Type B pancreatic cell (in vitro differentiated cells): Measurements from ENCODE around the gene BABAM2. TPM values are rescaled to one million over a fixed set of nuclear protein-coding genes. Genes with fewer than 3 reads are reported as not detected.

Experiments used
- DNase-seq: peaks from one replicate; pipeline ENCODE4 v3.0.0; 2021; ENCODE audit warnings: mixed read lengths; ENCODE audit not compliant: unreplicated experiment; ENCODE audit errors: extremely low spot score
- H3K27ac Mint-ChIP-seq: 2 replicates; pipeline ENCODE4 v1.8.0; 2021; ENCODE audit warnings: mild to moderate bottlenecking, mixed read lengths
- H3K27me3 Mint-ChIP-seq: 2 replicates; pipeline ENCODE4 v1.8.0; 2021; ENCODE audit warnings: mixed read lengths
- H3K36me3 Mint-ChIP-seq: 2 replicates; pipeline ENCODE4 v1.8.0; 2021; ENCODE audit warnings: mixed read lengths
- H3K4me1 Mint-ChIP-seq: one replicate; pipeline ENCODE4 v1.8.0; 2021; ENCODE audit warnings: mixed read lengths; ENCODE audit not compliant: unreplicated experiment
- H3K4me3 Mint-ChIP-seq: 2 replicates; pipeline ENCODE4 v1.8.0; 2021; ENCODE audit warnings: mild to moderate bottlenecking, mixed read lengths
- H3K9me3 Mint-ChIP-seq: 2 replicates; pipeline ENCODE4 v1.8.0; 2021; ENCODE audit warnings: mixed read lengths
- CTCF ChIP-seq: fragments of 200-600 bp; sonication (generic); conservative IDR thresholded peaks from 2 replicates; pipeline ENCODE4 v1.5.0; 2021; ENCODE audit warnings: antibody characterized with exemption, mild to moderate bottlenecking
- total RNA-seq: library from RNA; stranded (reverse); gene quantifications from 2 replicates; pipeline ENCODE4 v1.2.1, GENCODE V29; 2021; ENCODE audit warnings: low replicate concordance

BABAM2 gene
- total RNA-seq, 1 donor from 2014 or later = 30.4 TPM

- Mint-ChIP-seq H3K4me3 (no peak overlapping the region), H3K9me3 (no peaks in the 10 kb centered on the region), H3K36me3 (peaks cover 3% of the 10 kb centered on the region), H3K4me1 (peaks cover 46% of the 10 kb centered on the region), H3K27ac (no peak overlapping the region), H3K27me3 (no peaks in the 10 kb centered on the region)
- TF ChIP-seq CTCF = no peak
- no peak for DNase-seq
Measured at GRCh38 chr2:28343184-28343942, 452.8 kb downstream of the BABAM2 start.

GRCh38 chr2:28343971-28344715, 453.6 kb downstream of the BABAM2 start:
- no peak overlapping the region for H3K27ac Mint-ChIP-seq
- no peak overlapping the region for H3K4me3 Mint-ChIP-seq
- no peak for DNase-seq
- no peaks in the 10 kb centered on the region for H3K9me3 Mint-ChIP-seq
- H3K36me3 Mint-ChIP-seq = peaks cover 2% of the 10 kb centered on the region
- no peak for TF ChIP-seq CTCF
- no peaks in the 10 kb centered on the region for H3K27me3 Mint-ChIP-seq
- H3K4me1 Mint-ChIP-seq = peaks cover 41% of the 10 kb centered on the region

GRCh38 chr2:28344756-28345373, 454.3 kb downstream of the BABAM2 start:
- H3K4me3 Mint-ChIP-seq = no peak overlapping the region
- no peak for TF ChIP-seq CTCF
- no peak for DNase-seq
- H3K9me3 Mint-ChIP-seq = no peaks in the 10 kb centered on the region
- peaks cover 41% of the 10 kb centered on the region for H3K4me1 Mint-ChIP-seq
- no peaks in the 10 kb centered on the region for H3K36me3 Mint-ChIP-seq
- no peaks in the 10 kb centered on the region for H3K27me3 Mint-ChIP-seq
- H3K27ac Mint-ChIP-seq = no peak overlapping the region

GRCh38 chr2:28345619-28346018, 455.1 kb downstream of the BABAM2 start:
- TF ChIP-seq CTCF = no peak
- no peaks in the 10 kb centered on the region for H3K9me3 Mint-ChIP-seq
- H3K36me3 Mint-ChIP-seq = no peaks in the 10 kb centered on the region
- no peak overlapping the region for H3K4me3 Mint-ChIP-seq
- no peak overlapping the region for H3K27ac Mint-ChIP-seq
- DNase-seq = no peak
- peaks cover 41% of the 10 kb centered on the region for H3K4me1 Mint-ChIP-seq
- no peaks in the 10 kb centered on the region for H3K27me3 Mint-ChIP-seq

DNA sequence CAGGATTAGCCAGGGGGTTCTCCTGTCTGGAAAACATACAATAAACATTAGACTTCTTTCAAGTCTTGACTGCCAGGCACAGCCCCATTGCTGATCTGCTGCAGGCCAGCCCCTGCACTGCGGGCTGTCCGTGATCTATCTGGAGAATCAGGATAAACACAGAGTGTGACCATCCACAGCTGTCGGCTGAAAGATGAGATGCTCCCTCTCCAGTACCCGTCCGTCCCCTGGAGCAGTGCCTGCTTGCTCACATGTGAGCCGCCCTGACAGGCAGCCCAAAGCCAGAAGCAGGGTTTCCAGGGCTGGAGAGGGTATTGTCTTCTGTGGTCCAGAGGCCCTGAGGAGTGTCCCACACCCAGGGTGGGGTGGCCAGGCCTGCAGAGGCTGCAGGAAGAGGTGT, 456.1 kb downstream of the BABAM2 start:
- no peak for TF ChIP-seq CTCF
- Mint-ChIP-seq H3K36me3 (no peaks in the 10 kb centered on the region), H3K9me3 (no peaks in the 10 kb centered on the region), H3K27ac (no peak overlapping the region), H3K4me1 (peaks cover 36% of the 10 kb centered on the region), H3K27me3 (no peaks in the 10 kb centered on the region), H3K4me3 (no peak overlapping the region)
- DNase-seq = no peak
